Measurements from ENCODE around the gene ZC3H13.

The ZC3H13 gene

DNA sequence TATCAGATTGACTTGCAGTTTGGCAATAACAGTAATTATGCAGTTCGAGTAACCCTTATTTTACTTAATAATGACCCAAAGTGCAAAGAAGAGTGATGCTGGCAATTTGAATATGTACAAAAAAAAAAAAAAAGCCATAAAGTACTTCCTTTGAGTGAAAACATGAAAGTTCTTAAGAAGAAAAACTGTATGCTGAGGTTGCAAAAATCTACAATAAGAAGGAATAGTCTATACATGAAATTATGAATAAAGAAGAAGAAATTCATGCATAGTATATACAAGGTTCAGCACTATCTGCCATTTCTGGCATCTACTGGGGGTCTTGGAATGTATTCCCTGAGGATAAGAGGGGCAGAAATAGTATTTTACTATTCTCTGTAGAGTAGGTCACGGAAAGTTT is 55.9 kb downstream of the ZC3H13 start:
- H3K9me3 ChIP-seq (replicated peaks; ENCODE audit: insufficient read depth, low read length), result no peaks in the 10 kb centered on the region
- H3K27me3 ChIP-seq (replicated peaks; ENCODE audit: insufficient read depth, low read length), result no peaks in the 10 kb centered on the region
- TF ChIP-seq CTCF (IDR thresholded peaks at IDR 0.05; ENCODE audit: low read length) (no peak), EZH2 (optimal IDR thresholded peaks at IDR 0.05; ENCODE audit: low read depth, low read length) (no peak), EZH2phosphoT487 (IDR thresholded peaks at IDR 0.05; ENCODE audit: low read length) (no peak)
- H3K4me3 ChIP-seq (ENCODE audit: low read length), result no peak overlapping the region
- H3K36me3 ChIP-seq (replicated peaks; ENCODE audit: insufficient read depth, low read length), result no peaks in the 10 kb centered on the region
- no peaks in the 10 kb centered on the region for H3K4me1 ChIP-seq (ENCODE audit: low read length)
- H3F3A ChIP-seq (ENCODE audit: insufficient read depth, low read length), result no peaks in the 10 kb centered on the region
- no peaks in the 10 kb centered on the region for H3K9me2 ChIP-seq (replicated peaks; ENCODE audit: insufficient read depth, low read length)
- H2AFZ ChIP-seq (ENCODE audit: low read length), result no peak overlapping the region
- no peak overlapping the region for H3K4me2 ChIP-seq (ENCODE audit: low read depth, low read length)
- DNase-seq, result no peak
- H3K9ac ChIP-seq (ENCODE audit: low read length), result no peak overlapping the region
- no peaks in the 10 kb centered on the region for H4K20me1 ChIP-seq (ENCODE audit: insufficient read depth, low read length)
- no peak overlapping the region for H3K27ac ChIP-seq (ENCODE audit: low read length)
- no peaks in the 10 kb centered on the region for H3K79me2 ChIP-seq (ENCODE audit: low read length)

DNA sequence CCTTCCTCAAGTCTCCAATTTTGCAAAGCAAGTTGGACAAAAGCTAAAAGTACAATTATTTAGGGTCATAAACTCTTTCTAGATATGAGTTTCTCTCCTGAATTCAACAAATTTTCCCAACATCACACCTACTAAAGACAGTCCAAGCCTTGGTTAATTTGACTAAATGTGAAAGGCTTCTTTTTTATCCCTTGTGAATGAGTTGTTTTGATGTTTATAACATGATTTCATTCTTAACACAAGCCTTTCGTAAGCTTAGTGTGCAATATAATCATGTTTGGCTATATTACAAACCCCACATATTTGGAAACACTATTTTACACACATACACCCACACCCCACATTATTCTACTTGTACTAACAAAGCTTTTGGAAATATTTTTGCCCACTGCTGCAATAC is 57.3 kb downstream of the ZC3H13 start:
- TF ChIP-seq EZH2phosphoT487 (IDR thresholded peaks at IDR 0.05; ENCODE audit: low read length) (no peak), EZH2 (optimal IDR thresholded peaks at IDR 0.05; ENCODE audit: low read depth, low read length) (no peak), CTCF (IDR thresholded peaks at IDR 0.05; ENCODE audit: low read length) (no peak)
- Histone ChIP-seq H3K4me1 (ENCODE audit: low read length) (no peaks in the 10 kb centered on the region), H3K27ac (ENCODE audit: low read length) (no peak overlapping the region), H2AFZ (ENCODE audit: low read length) (no peak overlapping the region), H3K4me3 (ENCODE audit: low read length) (no peak overlapping the region), H3K4me2 (ENCODE audit: low read depth, low read length) (no peak overlapping the region), H3K9me2 (replicated peaks; ENCODE audit: insufficient read depth, low read length) (no peaks in the 10 kb centered on the region), H3K9ac (ENCODE audit: low read length) (no peak overlapping the region), H3K27me3 (replicated peaks; ENCODE audit: insufficient read depth, low read length) (no peaks in the 10 kb centered on the region), H3F3A (ENCODE audit: insufficient read depth, low read length) (no peaks in the 10 kb centered on the region), H3K36me3 (replicated peaks; ENCODE audit: insufficient read depth, low read length) (no peaks in the 10 kb centered on the region), H3K79me2 (ENCODE audit: low read length) (no peaks in the 10 kb centered on the region), H4K20me1 (ENCODE audit: insufficient read depth, low read length) (no peaks in the 10 kb centered on the region), H3K9me3 (replicated peaks; ENCODE audit: insufficient read depth, low read length) (no peaks in the 10 kb centered on the region)
- DNase-seq, result no peak

DNA sequence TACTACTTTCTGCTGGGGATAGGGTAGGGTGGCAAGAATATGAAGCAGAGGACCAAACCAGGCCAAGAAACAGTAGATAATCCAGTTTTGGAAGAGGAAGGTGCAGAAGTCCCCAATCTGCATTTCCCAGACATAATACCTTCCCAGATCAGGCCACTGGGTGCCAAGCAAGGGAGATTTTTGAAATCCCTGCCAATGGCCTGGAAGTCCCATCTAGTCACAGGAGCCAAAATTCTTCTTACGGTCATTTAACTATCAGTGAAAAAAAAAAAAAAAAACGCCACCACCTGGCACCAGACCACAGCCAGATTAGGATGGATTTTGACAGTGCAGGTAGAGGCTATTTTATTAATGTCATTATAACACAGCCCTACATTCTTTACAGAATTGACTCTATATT is 57.8 kb downstream of the ZC3H13 start:
- Histone ChIP-seq H3K27ac (ENCODE audit: low read length) (no peak overlapping the region), H3K27me3 (replicated peaks; ENCODE audit: insufficient read depth, low read length) (no peaks in the 10 kb centered on the region), H3K79me2 (ENCODE audit: low read length) (no peaks in the 10 kb centered on the region), H4K20me1 (ENCODE audit: insufficient read depth, low read length) (no peaks in the 10 kb centered on the region), H3K4me3 (ENCODE audit: low read length) (no peak overlapping the region), H2AFZ (ENCODE audit: low read length) (no peak overlapping the region), H3K4me2 (ENCODE audit: low read depth, low read length) (no peak overlapping the region), H3F3A (ENCODE audit: insufficient read depth, low read length) (no peaks in the 10 kb centered on the region), H3K9me2 (replicated peaks; ENCODE audit: insufficient read depth, low read length) (no peaks in the 10 kb centered on the region), H3K4me1 (ENCODE audit: low read length) (no peaks in the 10 kb centered on the region), H3K36me3 (replicated peaks; ENCODE audit: insufficient read depth, low read length) (no peaks in the 10 kb centered on the region), H3K9me3 (replicated peaks; ENCODE audit: insufficient read depth, low read length) (no peaks in the 10 kb centered on the region), H3K9ac (ENCODE audit: low read length) (no peak overlapping the region)
- TF ChIP-seq EZH2 (optimal IDR thresholded peaks at IDR 0.05; ENCODE audit: low read depth, low read length) (no peak), CTCF (IDR thresholded peaks at IDR 0.05; ENCODE audit: low read length) (no peak), EZH2phosphoT487 (IDR thresholded peaks at IDR 0.05; ENCODE audit: low read length) (no peak)
- no peak for DNase-seq
